NCI-H2227 treated with DMSO at 0.1 percent for 48 hours (cell line): ENCODE results near the gene LMO1.

Experiments used
- DNase-seq: peaks from one replicate; lab custom pipeline; 2025; lab: John Stamatoyannopoulos, UW

LMO1 gene

DNA sequence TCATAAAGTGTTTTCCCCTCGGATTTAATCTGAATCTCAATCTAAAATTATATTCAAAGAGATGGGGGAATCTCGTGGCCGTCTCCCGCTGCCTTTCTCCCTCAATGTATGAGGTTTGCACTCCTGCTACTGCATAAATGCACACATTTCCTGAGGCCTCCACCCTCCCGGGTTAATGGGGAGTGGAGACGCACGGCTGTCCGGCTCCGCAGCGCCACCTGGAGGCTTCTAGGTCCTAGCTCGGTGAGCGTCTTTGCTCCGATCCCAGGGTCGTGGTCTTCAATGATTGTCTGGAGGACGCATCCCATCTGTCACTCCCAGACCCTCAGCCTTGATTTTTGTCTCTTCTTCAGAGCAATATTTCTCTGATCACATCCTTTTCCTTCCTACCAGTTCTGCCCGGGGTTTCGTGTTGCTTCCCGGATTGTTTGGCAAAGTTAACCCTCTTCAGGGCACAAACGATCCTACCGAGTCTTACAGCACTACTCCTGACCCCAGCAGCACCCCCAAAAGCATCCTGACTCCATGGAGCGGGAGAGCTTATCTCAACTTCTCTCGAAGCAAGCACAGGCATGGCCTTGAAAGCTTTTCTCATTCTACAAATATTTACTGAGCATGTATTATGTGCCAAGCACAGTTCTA lies at the start of gene LMO1:
TSS of gene LMO1 (minus strand) at position 110 of the 642 bp plus-strand sequence. CDS start 516 bp downstream, outside the sequence.
- peak; percentile 82 for DNase-seq

DNA sequence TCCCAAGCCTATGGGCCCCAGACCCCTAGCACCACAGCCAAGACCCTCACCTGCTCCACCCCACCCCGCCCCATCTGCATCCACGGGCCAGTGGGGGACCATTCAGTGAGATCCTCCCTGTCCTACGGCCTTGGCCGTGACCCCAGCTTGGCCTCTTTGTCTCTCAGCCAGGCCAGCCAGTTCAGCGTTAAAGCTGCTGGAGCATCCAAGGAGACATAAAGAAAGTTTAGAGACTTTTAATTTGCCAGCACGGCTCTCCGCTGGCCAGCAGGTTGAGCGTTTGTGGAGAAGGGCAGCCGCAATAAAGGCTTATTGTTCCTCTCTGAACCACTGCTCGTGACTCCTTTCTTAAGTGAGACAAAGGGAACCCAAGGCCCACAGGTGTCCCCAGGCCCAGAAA lies 49.3 kb upstream of the LMO1 start:
- no peak for DNase-seq

GRCh38 chr11:8311366-8311765 lies 47.7 kb upstream of the LMO1 start:
- no peak for DNase-seq

DNA sequence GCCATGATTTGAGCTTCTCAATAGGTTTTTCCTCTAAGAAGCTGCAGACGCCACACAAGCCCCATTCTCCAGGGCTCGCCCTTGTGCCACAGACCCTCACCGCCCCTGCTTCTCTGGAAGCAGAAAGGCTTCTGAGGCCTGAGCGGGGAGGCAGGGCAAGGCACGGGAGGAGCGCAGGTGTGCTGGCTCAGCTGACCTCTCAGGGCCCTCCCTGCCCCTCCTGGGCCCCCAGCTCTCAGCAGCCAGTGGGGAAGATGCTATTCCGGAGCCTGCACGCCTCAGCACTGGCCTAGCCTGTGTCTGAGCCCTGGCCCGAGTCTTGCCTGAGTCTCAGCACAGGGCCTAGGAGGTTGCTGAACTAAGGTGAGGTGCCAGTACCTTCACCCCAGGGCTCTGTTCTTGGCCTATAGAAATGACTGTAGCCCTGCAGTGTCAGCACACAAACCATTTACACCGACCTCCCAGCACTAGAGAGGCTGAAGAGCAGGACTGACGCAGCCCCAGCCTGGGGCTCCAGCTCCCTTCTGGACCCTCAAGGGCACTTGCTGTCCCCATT lies 47.1 kb upstream of the LMO1 start:
- no peak for DNase-seq

DNA sequence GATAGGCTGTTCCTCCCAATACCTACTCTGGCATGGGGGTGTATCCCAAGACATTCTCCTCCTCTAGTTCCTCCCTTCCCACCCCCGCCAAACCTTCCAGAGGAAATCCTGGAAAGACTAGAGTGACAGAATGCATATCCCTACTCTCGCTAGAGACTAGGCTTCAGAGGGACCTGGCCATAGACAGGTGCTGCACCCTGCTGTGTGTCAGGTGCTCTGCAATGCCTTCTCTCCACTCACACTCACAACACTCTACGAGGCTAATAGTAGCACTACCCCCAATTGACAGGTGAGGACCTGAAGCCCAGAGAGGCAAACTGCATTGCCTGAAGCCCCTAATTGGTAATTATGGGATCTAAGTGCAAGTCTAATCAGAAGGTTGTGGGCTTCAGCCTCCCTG lies 46.2 kb upstream of the LMO1 start:
- no peak for DNase-seq

GRCh38 chr11:8309311-8309710 lies 45.6 kb upstream of the LMO1 start:
- DNase-seq = no peak

DNA sequence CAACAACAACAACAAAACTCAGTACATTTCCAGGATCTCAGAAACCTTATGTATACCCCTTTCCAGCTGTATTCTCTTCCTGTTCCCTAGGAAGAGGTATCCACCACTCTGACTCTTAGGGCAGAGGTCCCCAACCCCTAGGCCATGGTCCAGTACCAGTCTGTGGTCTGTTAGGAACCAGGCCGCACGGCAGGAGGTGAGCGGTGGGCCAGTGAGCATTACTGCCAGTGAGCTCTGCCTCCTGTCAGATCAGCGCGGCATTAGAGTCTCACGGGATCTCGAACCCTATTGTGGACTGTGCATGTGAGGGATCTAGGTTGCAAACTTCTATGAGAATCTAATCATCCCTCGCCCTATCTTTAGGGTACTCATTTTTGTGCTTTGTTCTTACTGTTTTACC lies 43.9 kb upstream of the LMO1 start:
- no peak for DNase-seq

DNA sequence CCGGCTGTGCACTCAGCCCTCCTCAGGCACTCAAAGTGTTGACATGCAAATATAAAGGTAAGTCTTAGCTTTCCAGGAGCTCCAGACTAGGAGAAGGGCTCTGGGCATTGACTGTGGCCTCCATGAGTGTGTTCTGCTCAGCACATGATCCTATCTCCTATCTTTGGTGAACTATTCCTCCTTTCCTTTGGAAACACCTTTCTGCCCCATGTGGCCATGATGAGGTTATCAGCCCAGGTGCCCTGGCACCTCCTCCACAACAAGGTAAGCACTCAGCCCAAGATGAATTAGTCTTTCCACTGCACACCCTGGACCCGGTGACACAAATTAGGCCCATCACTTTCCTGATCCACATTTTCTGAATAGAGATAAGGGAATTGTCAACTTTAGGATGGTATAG lies 37.9 kb upstream of the LMO1 start:
- DNase-seq = no peak

GRCh38 chr11:8298801-8299786 lies 35.4 kb upstream of the LMO1 start:
- DNase-seq = no peak

DNA sequence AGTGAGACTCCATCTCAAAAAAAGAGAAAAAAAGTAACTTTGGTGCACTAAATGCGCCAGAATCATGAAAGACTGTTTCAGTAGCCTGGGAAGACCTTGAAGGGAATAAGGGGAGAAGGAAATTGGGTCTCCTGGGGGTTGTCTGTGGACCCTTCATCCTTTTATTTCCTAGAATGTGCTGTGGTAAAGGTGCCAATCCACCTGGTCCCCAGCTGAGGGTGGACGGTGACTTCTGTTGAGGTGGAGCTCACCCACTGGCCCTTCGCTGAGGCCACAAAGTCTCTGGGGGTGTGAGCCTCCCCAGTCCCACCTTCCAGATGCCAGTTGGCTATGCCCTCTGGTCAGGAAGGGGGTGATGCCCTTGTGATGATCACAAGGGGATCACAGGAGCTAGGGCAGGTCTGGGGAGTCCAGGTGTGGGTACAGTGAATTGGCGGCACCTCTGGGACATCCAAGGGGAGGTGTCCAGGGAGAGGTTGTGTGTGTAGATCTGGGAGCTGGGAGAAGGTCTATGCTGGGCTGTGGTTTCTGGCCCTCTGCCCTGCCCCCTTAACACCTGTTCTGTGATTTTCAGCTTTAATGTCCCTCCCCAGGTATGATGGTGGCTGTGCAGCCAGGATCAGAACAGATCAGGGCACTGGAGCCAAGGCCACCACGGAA lies 34.2 kb upstream of the LMO1 start:
- no peak for DNase-seq

DNA sequence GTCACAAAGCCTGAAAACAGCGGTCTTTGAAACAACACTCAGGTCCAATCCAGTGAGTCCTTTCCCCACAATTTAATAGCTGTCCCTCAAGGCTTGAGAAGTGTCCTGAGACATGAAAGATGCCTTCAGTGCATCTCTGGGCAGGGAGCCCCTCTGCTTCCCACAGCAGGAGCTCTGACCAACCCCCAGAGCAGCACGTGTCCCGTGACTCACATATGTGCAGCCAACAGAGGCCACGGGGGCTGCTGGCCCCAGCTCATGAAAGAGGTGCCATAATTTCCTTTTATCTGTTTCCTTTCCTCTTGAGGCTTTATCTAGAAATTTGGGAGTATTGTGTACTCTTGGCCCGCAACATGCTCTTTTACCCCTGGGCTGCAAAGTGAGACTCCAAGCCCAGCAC lies 33.2 kb upstream of the LMO1 start:
- DNase-seq = no peak

DNA sequence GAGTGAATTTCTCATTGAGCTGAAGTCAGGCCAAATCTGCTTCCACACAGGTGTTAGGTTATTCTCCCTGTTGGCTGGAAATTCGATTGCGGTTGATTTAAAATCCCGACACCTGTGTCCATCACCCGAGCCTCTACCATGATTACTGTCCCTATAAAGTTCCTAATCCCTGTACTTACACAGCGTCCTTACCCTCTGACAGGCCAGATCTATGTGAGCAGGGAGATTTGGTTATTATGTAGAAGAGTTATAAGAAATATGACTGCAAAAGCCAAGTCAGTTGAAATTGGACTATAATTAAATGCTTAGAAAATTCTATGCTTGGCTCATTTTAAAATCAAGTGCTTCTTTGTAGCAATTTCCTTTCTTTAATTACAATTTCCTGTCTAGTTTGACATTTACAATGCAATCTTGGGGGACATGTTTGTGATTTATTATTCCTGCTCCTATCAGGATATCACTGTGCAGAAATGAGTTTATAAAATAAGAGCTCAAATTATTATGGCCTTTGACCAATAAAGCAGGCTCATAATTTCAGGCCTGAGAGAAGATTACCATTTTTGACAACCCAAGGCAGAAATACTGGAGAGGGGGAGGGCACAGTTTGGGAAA lies 32.5 kb upstream of the LMO1 start:
- no peak for DNase-seq

- no peak for DNase-seq
Measured at GRCh38 chr11:8294251-8294935, 30.7 kb upstream of the LMO1 start.

GRCh38 chr11:8293171-8293570 lies 29.5 kb upstream of the LMO1 start:
- no peak for DNase-seq

DNA sequence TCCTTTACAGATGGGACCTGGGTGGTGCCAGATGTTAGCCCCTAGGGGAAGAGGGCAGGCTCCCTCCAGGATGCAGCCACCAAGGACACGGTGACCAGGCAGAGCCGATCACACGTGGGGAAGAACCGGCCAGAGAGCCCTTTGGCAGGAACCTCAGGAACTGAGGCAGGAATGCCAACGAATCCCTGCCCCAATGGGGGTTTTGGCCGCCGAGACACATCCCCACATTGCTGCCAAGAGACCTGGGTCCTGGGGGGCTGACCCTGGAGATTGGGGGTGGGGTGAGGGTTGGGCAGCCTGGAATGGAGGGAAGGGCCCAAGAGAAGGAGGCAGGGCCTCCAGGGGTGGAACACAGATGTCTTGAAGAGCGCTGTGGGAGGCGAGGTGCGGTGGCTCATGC lies 28.7 kb upstream of the LMO1 start:
- DNase-seq = no peak

GRCh38 chr11:8291421-8292350 lies 28.0 kb upstream of the LMO1 start:
- DNase-seq = no peak

- peak; percentile 84 for DNase-seq
Measured at GRCh38 chr11:8290081-8290810, 26.6 kb upstream of the LMO1 start.

- DNase-seq = peak; percentile 67
Measured at GRCh38 chr11:8289492-8289918, 25.8 kb upstream of the LMO1 start.

DNA sequence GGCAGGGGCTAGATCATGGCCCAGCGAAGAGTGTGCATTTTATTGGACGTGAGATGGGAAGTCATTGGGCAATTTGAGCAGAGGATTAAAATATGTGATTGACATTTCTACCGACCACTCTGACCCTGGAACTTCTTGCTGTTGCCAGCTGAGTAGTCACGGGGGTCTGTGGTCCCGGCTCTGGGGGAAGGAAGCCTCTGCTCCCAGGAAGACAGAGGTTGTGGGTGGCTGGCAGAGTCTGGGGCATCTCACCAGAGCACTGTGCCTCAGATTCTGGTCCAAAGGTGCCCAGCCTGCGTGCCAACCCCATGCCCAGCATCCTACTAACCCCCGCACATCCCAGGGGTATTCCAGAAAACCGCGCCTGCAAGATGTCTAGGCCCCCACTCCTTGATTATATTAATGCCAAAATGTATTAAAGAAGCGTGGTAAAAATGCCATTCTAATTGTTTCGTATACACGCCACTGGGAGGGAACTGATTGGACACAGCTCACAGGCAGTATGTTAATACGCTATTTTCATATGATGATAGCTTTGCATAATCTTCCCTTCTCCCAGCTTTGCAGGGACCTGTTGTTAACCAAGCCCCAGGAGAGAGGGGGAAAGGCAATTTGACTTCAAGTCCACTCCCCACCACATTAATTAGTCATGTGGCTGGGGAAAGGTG lies 25.3 kb upstream of the LMO1 start:
- DNase-seq = no peak
